GM21619 (cell line): ENCODE measurements around the gene LGMN.
A peak's percentile ranks its signal among the peaks of the same experiment; 100 is the strongest.
"Not testable (repeated sequence)": the region's sequence is repeated elsewhere in the genome, so short reads cannot be mapped to it uniquely, and the experiment has no call there.

ENCODE experiments used
- ATAC-seq: cut with Tn5 transposase; IDR thresholded peaks from one replicate; pipeline ENCODE4 v1.9.1; 2021; ENCODE audit not compliant: unreplicated experiment

LGMN gene

GRCh38 chr14:92702441-92702918, 45.9 kb downstream of the LGMN start:
- no peak for ATAC-seq

DNA sequence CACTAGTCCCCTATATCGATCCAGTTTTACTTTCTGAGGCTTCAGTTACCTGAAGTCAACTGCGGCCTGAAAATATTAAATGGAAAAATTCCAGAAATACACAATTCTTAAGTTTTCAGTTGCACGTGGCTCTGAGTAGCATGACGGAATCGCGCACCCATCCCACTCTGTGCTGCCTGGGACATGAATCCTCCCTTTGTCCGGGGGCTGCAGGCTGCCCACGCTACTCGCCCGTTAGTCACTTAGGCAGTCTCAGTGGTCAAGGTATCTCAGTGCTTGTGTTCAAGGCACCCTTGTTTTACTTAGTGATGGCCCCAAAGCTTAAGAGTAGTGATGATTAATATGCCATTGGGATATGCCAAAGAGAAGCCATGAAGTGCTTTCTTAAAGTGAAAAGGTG, 46.6 kb downstream of the LGMN start:
- no peak for ATAC-seq

- ATAC-seq = no peak
Measured at GRCh38 chr14:92698393-92698792, 50.0 kb downstream of the LGMN start.

DNA sequence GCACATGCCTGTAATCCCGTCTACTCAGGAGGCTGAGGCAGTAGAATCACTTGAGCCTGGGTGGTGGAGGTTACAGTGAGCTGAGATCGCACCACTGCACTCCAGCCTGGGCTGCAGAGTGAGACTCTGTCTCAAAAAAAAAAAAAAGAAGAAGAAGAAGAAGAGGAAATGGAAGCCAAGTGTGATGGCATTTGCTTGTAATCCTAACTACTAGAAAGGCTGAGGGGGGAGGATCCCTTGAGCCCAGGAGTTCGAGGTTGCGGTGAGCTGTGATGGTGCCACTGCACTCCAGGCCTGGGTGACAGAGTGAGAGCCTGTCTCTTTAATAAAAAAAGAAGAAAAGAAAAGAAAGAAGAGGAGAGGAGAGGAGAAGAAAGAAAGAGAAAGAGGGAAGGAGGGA, 52.1 kb downstream of the LGMN start:
- ATAC-seq = no peak

DNA sequence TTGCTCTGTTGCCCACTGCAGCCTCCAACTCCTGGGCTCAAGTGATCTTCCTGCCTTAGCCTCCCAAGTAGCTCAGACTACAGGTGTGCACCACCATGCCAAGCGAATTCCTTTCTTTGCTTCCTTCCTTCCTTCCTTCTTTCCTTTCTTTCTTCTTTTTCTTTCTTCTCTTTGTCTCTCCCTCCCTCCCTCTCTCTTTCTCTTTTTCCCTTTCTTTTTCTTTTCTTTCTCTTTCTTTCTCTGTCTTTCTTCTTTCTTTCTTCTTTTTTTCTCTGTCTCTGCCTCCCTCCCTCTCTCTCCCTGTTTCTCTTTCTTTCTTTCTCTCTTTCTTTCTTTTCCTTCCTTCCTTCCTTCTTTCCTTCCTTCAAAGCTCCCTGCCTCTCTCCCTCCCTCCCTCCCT, 52.9 kb downstream of the LGMN start:
- ATAC-seq = no peak

DNA sequence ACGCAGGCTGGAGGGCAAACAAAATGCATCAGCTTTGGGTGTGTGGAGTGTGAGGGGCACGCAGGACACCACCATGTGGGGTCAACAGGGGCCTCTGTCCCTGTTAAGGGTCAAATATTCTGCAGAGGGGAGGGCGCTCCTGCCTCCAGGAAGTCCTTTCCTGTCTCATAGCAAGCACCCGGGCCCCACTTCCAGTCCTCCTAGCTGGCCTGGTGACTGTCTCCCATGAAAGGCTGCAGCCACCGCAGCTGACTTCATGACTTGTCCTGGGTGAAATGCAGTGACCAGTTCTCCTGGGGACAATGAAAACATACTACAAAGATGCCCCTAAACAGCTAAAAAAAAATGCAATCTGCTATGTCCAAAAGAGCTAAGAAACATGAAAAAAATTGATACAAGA, 53.6 kb downstream of the LGMN start:
- ATAC-seq = no peak

DNA sequence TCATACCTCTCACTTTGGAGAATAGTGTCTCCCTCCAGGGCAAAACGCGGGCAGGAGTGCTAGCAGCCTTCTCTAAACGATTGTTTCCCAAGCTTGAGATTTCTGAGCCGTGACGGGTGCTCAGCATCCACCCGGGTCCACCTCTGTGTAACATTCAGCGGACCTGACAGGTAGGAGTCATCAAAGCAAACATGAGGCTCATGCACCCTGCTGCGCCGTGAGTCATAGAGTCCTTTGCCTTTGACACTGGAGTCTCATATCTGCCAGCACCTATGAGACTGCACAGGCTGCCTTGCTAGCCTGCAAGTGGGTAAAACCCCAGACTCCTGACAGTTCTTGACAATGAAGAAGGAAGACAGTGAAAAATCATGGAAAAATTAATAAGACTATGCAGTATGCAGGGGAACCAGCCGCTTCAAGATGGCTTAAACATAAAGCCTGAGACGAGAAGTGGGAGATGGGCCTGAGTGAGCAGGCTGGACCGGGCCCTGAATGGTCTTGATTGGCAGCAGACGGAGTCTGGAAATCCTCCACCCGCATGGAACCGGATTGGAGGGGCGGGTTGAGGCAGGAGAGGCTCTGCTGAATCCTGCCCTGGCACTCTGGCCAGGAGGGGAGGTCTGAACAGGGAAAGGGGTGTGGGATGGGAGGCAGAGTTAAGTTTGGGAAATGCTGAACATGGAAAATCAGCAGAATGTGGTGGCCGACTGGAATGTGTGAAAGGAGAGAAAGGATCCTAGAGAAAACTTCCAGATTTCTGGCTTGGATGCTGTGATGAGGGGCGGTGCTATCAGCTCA, 54.2 kb downstream of the LGMN start:
- no peak for ATAC-seq

- ATAC-seq = no peak
Measured at GRCh38 chr14:92692822-92693226, 55.6 kb downstream of the LGMN start.

DNA sequence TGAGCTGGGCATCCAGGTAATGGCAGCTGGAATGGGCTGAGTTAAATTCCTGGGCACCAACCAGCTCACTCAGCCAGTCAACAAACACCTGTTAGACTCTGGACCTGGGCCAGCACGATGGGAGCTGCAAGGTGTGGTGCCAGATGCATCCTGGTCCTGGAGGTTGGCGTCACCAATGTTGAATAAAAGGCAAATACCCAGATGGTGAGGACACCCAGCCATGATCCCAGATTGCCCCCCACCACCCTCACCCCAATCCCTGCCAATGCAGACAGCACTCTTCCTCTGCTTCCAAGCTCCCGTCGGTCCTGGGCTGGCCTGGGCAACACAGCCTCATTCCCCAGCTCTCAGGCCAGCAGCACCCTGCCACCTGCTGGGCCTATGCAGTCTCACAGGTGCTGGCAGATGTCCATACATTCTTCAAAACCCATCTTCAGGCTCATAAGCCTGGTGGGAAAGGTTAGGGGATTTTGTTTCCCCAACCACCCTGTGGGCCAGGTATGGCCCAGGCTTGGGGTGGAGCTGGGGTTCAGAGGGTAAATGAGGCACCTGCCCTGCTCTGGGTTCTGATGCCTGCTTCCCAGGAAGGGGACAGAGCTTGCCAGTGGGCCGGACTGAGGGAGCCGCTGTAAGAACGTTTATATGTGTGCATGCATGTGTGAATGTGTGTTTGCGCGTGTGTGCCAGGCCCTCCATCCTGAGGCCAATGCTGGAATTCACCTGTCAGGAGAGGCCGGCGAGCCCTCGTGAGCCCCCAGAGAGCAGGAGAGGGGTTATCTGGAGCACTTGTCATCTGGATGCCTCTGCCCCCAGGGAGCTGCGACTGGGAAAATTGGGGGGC, 58.0 kb downstream of the LGMN start:
- ATAC-seq = no peak

DNA sequence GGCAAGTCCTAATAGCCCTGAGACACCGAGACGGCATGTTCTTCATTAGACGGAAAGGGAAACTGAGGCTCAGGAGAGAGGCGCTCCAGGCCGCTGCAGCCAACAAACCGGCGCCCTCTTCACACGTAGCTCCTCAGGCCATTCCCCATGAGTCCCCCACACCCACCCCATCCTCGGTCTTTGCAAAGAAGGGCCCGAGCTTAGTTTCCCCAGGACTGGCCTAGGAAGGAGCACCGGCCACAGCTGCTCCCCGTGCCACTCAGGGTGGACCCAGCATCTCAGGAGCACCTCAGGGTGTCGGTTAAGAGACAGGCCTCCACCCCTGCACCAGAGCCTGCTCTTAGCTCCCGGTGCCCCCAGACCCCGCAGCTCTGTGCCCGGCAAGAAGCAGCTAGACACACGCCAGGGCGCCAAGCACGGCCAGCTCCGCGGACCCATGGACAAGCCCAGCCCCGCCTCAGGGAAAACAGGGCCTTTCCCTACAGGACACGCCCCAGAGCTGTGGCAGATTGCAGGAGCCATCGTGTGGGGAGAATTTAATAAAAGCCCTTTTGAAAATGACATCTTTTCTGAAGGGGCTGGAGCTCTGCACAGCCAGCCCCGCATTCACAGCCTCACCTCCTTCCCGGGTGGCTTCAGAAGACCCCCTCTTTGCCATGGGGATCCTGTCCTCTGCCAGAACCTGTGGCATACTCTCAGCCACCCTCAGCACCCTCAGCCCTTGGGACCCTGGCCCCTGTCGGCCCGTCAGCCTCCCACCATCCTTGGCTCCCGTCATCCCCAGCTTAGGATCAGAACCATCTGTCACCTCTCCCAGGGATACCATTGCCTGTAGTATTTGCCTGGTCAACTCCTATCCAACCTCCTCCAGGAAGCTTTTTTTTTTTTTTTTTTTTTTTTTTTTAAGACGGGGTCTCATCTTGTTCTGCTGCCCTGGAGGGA, 59.7 kb downstream of the LGMN start:
- no peak for ATAC-seq

DNA sequence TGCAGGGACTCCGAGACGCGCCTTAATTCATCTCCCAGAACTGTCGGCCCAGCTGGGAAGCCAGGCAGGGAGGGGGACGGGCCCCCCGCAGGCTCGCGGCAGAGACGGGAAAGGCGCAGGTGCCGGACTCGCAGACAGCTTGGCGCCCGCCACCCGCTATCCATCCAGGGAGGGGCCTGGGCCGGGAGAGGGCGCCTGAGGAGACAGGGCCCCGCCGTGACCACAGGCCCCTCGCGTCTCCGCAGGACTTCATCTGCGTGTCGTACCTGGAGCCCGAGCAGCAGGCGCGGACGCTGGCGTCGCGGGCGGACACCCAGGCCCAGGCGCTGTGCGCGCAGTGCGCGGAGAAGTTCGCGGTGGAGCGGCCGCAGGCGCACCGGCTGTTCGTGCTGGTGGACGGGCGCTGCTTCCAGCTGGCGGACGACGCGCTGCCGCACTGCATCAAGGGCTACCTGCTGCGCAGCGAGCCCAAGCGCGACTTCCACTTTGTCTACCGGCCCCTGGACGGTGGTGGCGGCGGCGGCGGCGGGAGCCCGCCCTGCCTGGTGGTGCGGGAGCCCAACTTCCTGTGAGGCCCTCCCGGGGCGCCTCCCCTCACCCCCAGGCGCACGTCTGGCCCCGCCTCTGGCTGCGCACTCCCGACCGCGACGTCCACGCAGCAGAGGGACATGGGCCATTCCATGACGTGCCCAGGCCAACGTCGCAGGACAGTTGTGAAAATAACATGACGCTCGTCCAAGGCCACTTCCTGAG, 60.6 kb downstream of the LGMN start:
- no peak for ATAC-seq

DNA sequence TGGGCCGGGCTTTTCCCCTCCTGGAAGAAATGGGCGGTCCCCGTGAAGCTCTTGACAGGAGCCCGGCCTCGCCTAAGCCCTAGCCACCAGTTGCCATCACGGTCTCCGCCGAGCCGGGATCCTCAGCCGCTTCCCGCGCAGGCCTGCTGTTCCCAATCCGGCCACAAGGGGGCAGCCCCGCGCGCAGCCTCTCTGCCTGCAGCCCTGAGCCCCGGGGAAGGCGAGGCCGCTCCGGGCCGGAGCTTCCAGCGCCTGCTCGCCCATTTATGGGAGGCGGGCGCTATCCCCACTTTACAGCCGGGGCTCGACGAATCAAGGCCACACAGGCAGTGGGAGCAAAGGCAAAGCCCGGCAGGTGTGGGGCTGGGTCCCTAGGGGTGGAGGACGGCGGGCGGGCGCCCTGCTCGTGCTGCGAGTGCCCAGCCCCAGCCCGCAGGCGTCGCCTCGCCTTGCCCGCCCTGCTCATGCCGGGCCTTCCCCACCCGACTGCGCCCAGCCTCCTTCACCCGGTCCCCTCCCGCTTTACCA, 61.5 kb downstream of the LGMN start:
- peak; percentile 67 for ATAC-seq

- ATAC-seq = no peak
Measured at GRCh38 chr14:92686411-92686899, 62.0 kb downstream of the LGMN start.

DNA sequence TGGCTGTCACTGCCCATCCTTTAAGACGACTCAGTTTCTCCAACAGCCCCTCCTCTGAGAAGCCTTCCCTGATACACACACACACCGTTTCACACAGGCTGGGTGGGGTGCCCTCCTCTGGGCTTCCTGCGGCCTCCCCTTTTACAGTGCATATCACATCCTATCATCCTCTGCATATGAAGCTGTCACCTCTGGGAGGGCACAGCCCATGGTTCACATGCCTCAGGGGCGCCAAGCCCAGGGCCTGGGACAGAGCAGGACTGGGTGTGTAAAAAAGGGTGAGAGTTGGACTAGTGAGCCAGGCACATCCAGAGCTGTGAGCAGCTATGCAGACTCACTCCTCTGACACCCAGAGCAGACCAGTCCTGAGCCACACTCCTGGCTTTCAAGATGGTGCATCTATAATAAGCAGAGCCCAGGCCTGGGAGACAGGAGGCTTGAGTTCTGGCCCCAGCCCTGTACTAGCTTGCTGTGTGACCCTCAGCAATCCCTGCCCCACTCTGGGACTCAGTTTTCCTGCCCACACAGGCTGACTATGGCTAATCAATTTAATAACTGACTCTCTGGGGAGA, 62.6 kb downstream of the LGMN start:
- ATAC-seq = no peak

- ATAC-seq = no peak
Measured at GRCh38 chr14:92684801-92685560, 63.4 kb downstream of the LGMN start.

GRCh38 chr14:92683041-92683440, 65.4 kb downstream of the LGMN start:
- no peak for ATAC-seq

DNA sequence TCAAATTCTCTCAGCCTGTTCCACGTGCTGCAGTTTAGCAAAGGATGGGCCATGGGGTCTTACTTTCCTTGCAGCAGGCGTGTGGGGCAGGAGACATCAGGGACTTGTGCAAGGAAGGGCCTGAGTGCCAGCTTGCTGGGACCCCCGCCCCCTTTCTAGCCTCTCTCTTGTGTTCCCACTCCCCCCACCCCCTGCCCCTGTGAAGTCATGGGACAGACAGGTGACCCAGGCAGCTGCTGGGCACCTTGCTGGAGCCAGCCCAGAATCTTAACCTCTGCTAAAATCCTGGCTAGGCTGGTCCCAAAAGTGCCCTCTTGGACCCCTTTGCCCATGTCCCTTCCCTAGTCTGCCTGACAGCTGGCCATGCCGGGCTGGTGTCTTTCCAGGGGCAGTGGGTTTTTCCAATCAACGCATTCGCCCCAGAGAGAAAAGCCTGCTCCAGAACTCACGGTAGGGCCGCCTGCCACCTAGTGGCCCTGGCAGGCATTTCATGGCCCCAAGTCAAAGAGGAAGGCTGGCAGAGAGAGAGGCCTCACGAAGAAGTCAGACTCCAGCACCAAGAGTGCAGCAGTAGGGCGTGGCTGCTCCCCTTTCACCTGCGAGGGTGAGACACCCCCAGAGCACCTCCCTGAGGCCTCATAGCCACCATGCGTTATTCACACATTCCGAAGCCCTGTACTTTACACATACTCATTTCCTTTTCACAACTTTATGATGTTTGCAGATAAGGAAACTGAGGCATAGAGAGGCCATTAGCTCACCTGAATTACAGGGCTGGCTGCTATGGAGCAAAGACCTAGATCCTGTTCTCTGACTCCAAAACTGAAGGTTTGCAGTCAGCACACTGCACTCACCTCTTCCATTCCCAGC, 67.4 kb downstream of the LGMN start:
- ATAC-seq = no peak

- not testable (repeated sequence) for ATAC-seq
Measured at GRCh38 chr14:92680330-92680729, 68.1 kb downstream of the LGMN start.
